Stimulated activated CD4-positive, alpha-beta T cell treated with anti-CD3 and anti-CD28 coated beads, Interleukin-15, amount 100 ng/mL, for 1 hour (primary cell): ENCODE results near the gene IRF2BP2.

Experiments used
- DNase-seq, 2 donors: peaks; one replicate each; pipeline ENCODE4 v3.0.0-alpha.2; 2020; ENCODE audit warnings: low read depth in 1 of 2, low spot score in 1 of 2

The IRF2BP2 gene

DNA sequence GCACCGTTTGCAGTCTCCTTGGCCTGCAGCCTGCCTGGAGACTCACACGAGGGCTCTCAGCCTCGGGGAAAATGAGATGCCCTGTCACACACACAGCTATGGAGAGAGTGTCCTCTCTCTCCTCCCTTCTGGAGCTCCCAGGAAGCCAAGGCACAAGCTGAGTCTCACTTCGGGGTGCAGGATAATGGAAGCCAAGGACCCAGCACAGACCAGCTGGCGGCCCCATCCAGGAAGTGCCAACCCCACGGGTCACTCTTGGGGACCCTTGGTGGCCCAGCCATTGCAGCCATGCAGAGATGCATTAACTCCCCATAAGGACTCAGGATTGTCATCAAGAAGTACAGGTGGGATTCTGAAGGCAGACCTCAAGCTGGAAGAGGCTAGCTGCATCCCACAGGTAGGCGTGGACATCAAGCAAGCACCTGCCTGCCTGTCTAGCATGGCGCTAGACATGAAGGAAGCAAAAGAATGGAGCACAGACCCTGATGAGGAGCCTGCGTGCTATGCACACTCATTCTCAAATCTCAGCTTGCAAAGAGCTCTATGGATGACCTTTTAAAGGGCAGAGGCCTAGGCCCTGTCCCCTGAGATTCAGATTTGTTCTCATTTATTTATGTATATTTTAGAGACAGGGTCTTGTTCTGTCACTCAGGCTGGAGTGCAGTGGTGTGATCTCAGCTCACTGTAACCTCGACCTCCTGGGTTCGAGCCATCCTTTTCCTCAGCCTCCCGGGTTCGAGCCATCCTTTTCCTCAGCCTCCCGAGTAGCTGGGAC, 49.9 kb downstream of the IRF2BP2 start:
- no peak for DNase-seq

DNA sequence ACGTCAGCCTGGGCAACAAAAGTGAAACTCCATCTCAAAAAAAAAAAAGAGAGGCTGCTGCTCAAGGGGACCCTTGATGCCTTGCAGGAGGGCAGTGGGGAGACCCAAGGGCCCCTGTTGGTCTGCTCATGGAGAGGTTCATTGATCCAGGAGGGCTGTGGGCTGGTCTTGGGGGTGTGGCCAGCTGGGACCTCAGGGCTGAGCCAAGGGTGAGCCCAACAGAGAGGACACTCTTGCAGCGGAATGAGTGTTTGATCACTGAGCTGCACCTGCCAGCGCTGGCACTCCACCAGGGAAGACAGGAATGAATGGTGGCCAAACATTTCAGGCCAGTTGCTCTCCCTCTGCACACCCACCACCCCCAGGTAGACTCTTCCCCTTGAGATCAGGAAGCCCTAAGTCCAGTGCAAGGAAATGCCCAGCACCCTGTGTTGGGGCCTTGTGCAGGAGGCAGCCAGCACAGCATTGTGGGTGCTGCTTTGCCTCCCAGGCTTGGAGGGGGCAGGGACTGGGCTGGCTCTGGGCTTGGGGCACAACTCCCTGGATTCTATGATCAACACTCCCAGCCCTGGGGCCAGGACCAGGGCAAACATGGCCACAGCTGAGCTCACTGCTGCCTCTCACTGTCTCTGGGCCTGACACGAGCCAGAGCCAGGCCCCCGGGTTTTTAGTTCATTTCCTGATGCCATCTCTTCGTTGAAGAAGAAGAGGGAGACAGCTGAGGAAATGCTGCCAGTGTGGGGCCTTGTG, 50.7 kb downstream of the IRF2BP2 start:
- DNase-seq: no peak

DNA sequence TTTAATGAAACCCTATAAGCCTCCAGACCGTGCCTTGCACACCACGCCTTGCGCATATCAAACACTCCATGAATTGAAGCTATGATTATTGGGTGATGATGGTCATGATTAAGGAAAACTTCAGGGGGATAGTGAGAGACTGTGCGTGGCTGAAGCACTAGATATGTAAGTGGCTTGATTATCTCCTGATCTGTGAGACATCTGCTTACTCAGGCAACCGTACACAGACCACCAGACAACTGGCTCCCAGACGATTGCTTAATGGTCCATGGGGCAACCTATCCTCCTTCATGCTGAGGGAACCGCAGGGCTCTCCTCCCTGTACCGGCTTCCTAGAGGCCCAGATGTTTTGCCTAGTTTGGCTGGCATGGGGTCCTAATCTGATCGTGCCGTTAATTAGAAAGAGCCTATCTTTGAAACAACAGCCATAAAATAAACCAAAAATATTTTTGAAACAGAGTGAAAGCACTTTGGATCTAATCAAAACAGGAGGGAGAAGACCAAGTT, 51.6 kb downstream of the IRF2BP2 start:
- no peak for DNase-seq

DNA sequence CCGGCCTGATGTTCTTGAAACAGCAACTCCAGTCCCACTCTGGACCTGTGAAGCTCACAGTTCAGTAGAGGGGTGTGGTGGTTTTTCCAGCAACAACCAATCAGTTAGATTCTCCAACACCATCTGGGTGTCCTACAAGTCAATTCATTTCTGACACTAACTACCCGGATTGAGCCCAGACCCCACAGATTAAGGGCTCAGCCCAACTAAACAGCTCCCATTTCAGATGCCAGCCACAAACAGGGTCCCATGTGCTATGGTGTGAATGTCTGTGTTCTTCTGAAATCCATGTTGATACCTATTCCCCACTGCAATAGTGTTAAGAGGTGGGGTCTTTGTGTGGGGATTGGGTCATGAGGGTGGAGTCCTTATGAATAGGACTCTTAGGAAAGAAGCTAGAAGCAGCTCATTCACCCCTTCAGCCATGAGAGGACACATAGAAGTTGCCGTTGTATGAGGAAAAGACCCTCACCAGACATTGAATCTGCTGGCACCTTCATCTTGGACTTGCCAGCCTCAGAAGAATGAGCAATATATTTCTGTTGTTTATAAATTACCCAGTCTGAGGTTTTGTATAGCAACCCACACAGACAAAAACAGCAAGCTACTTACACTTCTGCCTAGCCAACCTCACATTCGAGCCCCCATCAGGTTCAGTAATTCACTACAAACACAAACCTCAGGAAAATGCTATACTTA, 53.6 kb downstream of the IRF2BP2 start:
- no peak for DNase-seq

DNA sequence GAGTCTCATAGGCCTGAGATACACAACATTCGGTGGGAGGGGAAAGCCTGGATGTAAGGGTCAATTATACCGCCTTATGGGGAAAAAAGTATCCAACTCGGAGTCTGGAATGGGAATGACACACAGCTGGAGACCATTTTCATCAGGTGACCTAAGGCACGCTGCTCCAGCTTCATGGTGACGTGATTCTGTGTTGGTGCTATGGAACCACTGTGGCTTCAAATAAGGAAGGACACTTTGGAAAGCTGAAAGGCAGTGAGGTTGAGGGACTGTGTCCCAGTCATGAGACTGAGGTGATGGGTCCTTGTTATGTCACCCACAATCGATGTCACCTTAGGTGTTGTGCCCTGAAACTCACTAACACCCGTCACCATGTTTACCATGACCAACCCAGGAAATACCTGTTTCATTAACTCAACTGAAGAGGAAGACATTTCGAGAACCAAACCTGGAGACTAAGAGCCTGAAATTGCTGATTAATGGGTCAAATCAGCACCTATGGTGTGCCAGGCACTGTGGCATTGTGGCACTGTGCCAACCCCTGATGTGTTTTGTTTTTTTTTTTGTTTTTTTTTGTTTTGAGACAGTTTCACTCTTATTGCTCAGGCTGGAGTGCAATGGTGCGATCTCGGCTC, 54.5 kb downstream of the IRF2BP2 start:
- no peak for DNase-seq

DNA sequence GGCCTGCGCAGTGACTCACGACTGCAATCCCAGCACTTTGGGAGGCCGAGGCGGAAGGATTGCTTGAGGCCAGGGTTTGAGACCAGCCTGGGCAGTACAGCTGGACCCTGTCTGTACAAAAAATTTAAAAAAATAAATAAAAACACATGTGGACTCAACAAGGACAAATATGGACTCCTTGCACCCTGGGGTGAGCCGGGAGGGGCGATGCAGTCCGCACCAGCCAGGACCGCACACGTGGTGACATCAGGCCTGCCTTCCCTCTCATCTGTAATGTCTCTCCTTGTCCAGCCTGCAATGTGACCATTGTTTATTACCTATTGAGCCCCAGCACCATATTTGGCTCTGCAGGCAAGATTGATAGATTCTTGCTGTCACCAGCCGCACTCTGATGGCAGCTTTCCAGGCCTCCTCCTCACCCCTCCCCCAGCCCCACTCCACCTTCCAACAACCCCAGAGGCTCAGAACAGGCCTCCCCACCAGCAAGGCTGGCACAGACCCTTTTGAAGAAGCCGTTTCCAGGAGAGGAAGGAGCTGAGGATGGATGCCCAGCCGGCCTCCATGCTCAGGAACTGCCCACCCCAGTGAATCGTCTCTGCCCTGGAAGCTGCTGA, 55.2 kb downstream of the IRF2BP2 start:
- no peak for DNase-seq
